ENCODE data around the gene RPP40. TPM values are rescaled to one million over a fixed set of nuclear protein-coding genes. Genes with fewer than 3 reads are reported as not detected.
"Not testable (repeated sequence)": the region's sequence is repeated elsewhere in the genome, so short reads cannot be mapped to it uniquely, and the experiment has no call there.

The RPP40 gene
- total RNA-seq, 4 donors from 2014 or later: 12.3 to 24.9 (median 16.1) TPM

GRCh38 chr6:5006222-5006621, 2.4 kb upstream of the RPP40 start:
- TF ChIP-seq POLR2A (IDR thresholded peaks at IDR 0.05): no peak
- TF ChIP-seq, protein P1, sequence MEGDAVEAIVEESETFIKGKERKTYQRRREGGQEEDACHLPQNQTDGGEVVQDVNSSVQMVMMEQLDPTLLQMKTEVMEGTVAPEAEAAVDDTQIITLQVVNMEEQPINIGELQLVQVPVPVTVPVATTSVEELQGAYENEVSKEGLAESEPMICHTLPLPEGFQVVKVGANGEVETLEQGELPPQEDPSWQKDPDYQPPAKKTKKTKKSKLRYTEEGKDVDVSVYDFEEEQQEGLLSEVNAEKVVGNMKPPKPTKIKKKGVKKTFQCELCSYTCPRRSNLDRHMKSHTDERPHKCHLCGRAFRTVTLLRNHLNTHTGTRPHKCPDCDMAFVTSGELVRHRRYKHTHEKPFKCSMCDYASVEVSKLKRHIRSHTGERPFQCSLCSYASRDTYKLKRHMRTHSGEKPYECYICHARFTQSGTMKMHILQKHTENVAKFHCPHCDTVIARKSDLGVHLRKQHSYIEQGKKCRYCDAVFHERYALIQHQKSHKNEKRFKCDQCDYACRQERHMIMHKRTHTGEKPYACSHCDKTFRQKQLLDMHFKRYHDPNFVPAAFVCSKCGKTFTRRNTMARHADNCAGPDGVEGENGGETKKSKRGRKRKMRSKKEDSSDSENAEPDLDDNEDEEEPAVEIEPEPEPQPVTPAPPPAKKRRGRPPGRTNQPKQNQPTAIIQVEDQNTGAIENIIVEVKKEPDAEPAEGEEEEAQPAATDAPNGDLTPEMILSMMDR (IDR thresholded peaks at IDR 0.05): no peak
- Histone ChIP-seq H3K4me1 (peaks cover 0 to 17% (median 5%) of the 10 kb centered on the region in 3 donors), H3K36me3 (peaks cover 0 to 6% (median 0%) of the 10 kb centered on the region in 3 donors), H3K9me3 (no peaks in the 10 kb centered on the region), H3K27me3 (no peaks in the 10 kb centered on the region), H3K4me3 (no peak overlapping the region), H3K27ac (no peak overlapping the region)
- WGBS, 2 donors: 96 to 100% methylated on average over 6 of the region's 6 CpGs
- DNase-seq: no peak
- intact Hi-C loops (cut with DNase I): no loop called here

DNA sequence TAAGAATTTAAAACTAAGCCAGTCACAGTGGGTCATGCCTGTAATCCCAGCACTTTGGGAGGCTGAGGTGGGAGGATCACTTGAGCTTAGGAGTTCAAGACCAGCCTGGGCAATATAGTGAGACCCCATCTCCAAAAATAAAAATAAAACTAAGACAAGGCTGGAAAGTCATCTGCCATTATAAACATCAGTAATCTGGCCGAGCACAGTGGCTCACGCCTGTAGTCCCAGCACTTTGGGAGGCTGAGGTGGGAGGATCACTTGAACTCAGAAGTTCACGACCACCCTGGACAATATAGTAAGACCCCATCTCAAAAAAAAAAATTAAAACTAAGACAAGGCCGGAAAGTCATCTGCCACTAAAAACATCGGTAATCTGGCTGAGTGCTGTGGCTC, 1.2 kb upstream of the RPP40 start:
- H3K9me3 ChIP-seq; H3K27ac ChIP-seq; H3K27me3 ChIP-seq; intact Hi-C loops (cut with DNase I); H3K4me3 ChIP-seq; DNase-seq: not testable (repeated sequence)
- 83 to 94% methylated on average over 5 of the region's 5 CpGs for WGBS, 2 donors
- Histone ChIP-seq H3K4me1 (peaks cover 0 to 17% (median 5%) of the 10 kb centered on the region in 3 donors), H3K36me3 (peaks cover 0 to 18% (median 0%) of the 10 kb centered on the region in 3 donors)

GRCh38 chr6:5004373-5005037, 668 bp upstream of the RPP40 start:
- peaks cover 0 to 23% (median 0%) of the 10 kb centered on the region in 3 donors for H3K36me3 ChIP-seq
- H3K4me1 ChIP-seq: peaks cover 0 to 17% (median 5%) of the 10 kb centered on the region in 3 donors
- DNase-seq: no peak
- 56 to 59% methylated on average over 9 to 11 of the region's 12 CpGs for WGBS, 2 donors
- peak overlapping the region; percentile 84 to 95 (median 93) for H3K27ac ChIP-seq
- no peaks in the 10 kb centered on the region for H3K9me3 ChIP-seq
- H3K4me3 ChIP-seq: peak overlapping the region; percentile 58 to 71 (median 66)
- no peak for TF ChIP-seq POLR2A (IDR thresholded peaks at IDR 0.05)
- TF ChIP-seq, protein P1 (IDR thresholded peaks at IDR 0.05): no peak
- H3K27me3 ChIP-seq: no peaks in the 10 kb centered on the region
- intact Hi-C loops (cut with DNase I): no loop called here

GRCh38 chr6:4999586-4999985, 4.3 kb downstream of the RPP40 start:
- WGBS, 2 donors: 63 to 73% methylated on average over 2 of the region's 2 CpGs
- Histone ChIP-seq H3K4me3 (no peak overlapping the region), H3K9me3 (no peaks in the 10 kb centered on the region), H3K27ac (no peak overlapping the region), H3K4me1 (peaks cover 0 to 12% (median 4%) of the 10 kb centered on the region in 3 donors), H3K27me3 (no peaks in the 10 kb centered on the region), H3K36me3 (peaks cover 0 to 72% (median 0%) of the 10 kb centered on the region in 3 donors)
- intact Hi-C loops (cut with DNase I): no loop called here
- DNase-seq: no peak
- no peak for TF ChIP-seq POLR2A (IDR thresholded peaks at IDR 0.05)
- TF ChIP-seq, protein P1 (IDR thresholded peaks at IDR 0.05): no peak

DNA sequence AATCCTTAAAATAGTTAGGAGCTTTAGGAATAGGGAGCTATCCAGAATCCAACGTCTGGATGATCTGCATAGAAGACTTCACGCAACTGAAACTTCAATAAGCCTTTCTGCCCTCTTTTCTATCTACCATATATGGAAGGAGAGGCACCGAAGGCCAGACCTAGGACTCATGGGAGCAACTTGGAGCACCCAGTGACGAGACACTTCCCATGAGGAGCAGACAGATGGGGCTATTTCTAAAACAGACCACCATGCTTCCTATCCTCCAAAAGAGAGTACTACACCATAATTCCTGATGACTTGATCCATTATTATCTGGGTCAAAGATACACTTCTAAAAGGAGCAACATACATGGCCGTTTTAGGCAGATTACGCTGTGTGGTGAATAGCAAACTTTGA, 6.0 kb downstream of the RPP40 start:
- no peak for DNase-seq
- Histone ChIP-seq H3K9me3 (no peaks in the 10 kb centered on the region), H3K27ac (no peak overlapping the region), H3K4me3 (no peak overlapping the region), H3K36me3 (peaks cover 0 to 87% (median 0%) of the 10 kb centered on the region in 3 donors), H3K27me3 (no peaks in the 10 kb centered on the region), H3K4me1 (peaks cover 0 to 1% (median 0%) of the 10 kb centered on the region in 3 donors)
- 79 to 92% methylated on average over 5 to 6 of the region's 6 CpGs for WGBS, 2 donors
- intact Hi-C loops (cut with DNase I): no loop called here
- TF ChIP-seq, protein P1 (IDR thresholded peaks at IDR 0.05): no peak
- no peak for TF ChIP-seq POLR2A (IDR thresholded peaks at IDR 0.05)

Measured in esophagus squamous epithelium (tissue), 5 donors.